Measurements from ENCODE around the gene ATP10B.
"Not testable (repeated sequence)": the region's sequence is repeated elsewhere in the genome, so short reads cannot be mapped to it uniquely, and the experiment has no call there.

The ATP10B gene

DNA sequence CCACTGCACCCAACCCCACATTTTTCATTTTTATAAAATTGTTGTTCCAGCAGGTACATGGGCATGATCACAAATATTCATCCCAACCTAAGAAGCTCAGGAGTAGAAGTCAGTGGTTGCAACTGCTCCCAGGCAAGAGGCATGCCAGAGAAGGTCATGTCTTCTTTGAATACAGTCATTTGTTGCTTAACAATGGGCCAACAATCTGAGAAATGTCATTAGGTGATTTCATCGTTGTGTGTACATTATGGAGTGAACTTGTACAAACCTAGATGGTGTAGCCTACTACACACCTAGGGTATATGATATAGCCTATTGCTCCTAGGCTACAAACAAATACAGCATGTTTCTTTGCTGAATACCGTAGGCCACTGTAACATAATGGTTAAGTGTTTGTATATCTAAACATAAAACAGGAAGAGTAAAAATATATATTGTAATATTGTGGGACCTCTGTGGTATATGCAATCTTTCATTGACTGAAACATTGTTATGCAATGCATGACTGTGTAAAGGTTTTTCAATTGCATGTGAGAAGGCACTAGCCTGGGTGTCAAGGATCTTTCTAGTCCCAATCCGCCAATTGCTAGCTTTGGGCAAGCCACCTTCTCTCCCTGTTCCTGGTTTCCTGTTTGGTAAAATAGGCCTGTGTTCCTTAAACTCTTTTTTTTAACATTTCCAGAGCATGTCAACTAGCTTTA lies 27.6 kb downstream of the ATP10B start:
- no peak for DNase-seq

DNA sequence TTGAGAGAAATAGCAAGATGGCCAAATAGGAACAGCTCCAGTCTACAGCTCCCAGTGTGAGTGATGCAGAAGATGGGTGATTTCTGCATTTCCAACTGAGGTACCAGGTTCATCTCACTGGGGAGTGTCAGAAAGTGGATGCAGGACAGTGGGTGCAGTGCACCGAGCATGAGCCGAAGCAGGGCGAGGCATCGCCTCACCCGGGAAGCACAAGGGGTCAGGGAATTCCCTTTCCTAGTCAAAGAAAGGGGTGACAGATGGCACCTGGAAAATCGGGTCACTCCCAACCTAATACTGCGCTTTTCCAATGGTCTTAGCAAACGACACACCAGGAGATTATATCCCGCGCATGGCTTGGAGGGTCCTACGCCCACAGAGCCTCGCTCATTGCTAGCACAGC lies 39.0 kb downstream of the ATP10B start:
- not testable (repeated sequence) for DNase-seq

DNA sequence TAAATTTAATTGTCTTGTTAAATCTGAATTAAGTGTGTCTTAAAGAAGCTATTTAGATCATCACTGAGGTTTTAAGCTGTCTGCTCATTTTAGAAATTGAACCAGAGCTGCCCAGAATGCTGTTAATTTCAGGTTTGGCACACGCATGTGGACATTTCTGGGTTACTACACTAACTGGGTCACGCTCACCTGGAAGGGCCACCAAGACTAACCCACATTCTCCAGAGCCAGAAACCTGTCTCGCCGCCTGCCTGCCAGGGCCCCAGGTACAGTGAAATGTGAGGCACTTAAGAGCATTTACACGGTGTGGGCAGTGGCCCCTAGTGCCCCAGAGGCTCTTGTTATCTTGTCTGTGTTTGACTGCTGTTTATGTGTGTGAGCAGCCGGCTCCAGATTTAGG lies 46.6 kb downstream of the ATP10B start:
- no peak for DNase-seq

DNA sequence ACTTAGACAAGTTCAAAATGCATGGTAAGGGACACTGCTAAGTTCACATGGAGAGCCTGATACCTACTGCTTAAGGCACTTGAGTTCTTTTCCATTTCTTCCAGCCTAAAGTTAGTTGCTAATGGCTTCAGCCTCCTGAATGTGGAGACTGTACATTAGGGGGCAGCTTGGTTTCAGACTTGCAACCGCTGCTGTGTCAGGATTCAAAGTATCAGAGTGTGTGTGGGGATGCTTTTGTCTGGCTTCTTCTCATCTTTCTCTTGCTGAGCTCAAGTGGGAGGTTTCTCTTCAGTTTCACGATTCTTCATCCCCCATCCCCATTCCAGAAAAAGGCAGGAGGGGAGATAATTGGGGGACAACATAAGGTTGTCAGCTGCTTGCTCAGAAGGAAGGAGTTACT lies 49.4 kb downstream of the ATP10B start:
- DNase-seq: peak; percentile 10

DNA sequence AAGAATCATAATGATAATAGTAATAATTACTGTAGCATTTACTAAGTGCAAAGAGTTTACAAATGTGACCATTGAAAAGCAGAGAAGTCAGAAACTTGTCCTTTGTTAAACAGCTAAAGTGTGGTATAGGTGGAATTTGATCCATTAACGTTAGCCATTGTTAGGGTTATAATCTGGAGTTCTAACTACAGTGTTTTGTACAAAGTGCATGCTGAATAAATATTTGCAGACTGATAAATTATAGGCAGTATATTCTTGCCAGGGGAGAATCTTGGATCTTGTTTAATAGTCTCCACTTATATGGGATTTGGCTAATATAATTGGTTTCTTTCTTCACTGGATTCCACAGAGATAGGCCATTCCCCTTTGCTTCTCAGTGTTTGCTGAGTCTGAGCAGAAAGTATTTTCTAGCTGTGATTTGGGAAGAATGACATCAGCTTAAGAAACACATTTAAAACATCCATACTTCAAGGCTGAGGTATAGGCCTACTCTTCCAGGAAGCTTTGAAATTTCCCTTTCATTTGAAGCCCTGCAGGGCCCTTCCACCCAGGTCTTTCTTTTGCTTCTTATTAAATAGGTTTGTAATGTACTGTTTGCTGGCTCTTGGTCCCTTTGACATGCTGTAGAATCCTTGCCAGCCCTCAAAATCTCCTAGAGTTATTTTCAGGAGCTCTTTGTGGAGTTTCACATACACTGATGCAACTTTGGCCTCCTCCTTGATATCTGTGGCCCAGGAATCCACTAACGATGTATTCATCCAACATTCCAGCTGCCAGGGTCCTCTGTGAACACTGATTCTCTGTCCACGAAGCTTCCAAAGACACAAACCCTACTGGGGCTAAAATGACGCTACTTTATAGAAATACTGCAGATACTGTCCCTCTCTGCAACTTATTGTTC lies 51.4 kb downstream of the ATP10B start:
- DNase-seq: no peak

DNA sequence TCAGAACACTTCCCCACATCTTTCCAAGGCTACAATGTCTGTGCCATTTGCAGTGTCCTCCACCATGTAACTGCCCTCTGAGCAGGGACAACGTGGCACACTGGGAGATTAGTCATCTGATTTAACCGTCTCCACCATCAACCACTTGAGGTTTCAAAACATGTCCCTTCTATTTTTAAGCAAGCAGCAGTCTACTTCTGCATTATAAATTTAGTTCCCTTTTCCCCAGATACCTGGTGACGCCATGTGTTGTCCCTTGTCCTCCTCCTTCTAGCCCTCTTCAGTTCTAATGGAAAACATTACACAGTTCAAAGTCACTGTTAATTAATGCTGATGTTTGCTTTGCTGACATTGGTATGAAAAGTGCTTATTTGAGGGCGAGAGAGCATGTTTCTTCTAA lies 52.8 kb downstream of the ATP10B start:
- DNase-seq: peak; percentile 46

DNA sequence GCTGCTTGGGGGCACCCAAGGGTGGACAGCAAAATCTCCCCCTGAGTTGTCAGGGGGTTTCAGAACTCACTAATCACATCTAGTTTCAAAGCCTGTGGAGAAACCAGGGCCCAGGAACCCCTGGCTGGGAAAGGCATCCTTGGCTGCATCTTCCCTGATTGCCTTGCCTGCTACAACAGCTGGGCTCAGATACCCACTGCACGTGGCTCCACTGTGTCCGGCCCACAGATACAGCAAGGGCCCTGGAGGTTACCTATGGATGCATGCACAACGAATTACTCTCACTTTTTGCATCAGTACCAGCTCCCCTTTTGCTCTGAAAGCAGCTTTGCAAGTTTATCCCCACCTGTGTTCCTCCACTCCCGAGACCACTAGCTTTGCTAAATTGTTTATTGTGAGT lies 55.0 kb downstream of the ATP10B start:
- DNase-seq: no peak

DNA sequence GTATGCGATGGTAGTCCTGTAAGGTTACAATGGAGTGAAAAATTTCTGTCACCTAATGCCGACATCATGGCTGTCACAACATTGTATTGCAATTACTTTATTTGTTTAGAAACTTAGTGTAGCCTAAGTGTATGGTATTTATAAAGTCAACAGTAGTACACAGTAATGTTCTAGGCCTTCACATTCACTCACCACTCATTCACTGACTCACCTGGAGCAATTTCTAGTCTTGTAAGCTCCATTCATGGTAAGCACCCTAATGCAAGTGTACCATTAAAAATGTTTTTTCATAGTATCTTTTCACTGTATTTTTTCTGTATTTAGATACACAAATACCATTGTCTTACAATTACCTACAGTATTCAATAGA lies 58.5 kb downstream of the ATP10B start:
- DNase-seq: no peak

DNA sequence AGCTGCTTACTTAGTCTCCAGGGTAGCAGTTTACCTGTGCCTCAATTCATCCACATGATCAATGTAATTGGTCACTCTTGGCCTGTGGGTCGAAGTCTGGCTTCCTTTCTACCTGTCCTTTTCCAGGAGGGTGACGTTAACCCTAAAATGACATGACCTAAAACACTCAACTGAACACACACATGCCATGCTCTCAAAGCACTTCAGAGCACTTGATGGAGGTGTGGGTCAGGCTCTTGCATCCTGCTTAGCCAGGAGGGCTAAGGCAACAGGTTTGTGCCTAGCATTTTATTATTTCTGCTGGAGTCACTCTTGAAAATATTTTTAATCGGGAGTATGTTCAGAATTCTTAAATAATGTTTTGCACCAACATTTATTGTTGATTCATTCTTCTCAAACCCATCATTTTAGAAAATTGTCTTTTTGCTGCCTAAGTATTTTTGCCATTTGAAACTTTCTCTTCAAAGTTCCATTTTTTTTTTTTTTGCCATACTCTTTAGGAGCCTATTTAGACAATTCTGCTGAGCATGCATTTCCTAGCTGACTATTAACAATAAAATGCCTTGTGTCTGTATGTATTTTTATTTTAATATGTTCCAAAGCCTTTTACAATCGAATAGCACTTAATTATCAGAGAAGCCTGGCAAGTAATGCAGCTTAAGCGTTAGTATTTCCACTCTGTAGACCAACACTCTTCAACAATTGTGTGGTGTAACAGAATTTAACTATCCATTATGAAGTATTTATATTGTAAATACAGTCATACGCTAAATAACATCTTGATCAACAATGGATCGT lies 59.1 kb downstream of the ATP10B start:
- DNase-seq: no peak

DNA sequence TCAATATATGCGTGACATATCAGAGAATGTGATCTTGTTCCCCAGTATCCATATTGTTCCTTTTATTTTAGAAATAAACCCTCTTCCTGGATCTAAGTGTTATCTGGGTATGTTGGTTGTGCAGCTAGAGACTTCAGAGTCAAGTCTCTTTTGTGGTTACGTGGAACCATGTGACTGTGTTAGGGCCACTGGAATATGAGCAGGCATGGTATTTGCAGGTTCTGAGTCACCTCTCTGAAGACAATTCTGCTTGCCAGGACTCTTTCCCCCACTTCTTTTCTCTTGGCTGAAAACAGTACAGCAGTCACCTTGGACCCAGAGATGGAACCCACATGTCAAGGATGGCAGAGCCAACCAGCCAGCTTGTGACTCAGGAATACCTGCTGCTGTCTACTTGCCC lies 59.7 kb downstream of the ATP10B start:
- DNase-seq: no peak

DNA sequence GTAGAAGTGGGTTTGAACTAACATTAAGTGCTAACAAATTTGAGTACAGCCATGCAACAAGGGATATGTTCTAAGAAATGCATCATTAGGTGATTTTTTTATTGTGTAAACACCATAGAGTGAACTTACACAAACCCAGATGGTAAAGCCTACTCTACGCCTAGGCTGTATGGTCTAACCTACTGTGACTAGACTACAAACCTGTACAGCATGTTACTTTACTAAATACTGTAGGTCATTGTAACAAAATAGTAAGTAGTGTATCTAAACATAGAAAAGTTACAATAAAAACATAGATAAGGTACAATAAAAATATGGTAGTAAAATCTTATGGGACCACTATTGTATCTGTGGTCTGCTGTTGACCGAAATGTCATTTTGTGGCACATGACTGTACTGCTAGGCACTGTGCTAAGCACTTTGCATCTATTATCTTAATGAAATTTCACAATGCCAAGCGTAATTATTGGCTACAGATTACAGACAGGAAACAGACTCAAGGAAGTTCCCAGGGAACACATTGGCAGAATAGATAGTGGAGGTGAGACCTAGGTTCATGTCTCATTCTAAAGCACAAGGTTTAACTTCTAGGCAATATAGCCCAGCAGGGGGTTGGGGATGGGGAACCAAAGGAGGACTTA lies 62.7 kb downstream of the ATP10B start:
- DNase-seq: no peak

DNA sequence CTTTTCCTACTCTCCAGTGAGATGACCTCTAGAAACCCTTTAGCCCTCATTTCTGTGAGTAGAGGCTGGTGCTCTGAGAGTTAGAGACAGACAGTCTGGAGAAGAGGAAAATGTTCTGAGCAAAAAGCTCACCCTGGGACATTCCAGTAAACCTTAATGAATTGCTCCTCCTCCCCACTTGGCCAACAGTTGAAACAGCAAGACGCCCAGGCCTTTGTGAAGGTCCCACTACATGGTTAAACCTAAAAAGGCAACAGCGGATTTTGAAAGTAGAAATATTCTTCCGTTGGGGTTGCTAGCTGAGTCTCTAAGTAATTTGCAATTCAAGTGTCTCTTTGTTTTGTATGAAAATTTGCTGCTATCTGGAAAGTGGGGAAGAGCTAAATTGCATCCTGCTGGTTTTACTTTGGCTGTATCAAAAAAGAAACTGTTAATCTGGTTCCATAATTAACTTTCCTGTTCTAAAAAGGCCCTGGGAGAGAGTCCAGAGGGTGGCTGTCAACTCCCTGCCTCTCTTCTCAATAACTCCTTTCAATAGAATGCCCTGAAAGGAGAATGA lies 63.8 kb downstream of the ATP10B start:
- DNase-seq: no peak

DNA sequence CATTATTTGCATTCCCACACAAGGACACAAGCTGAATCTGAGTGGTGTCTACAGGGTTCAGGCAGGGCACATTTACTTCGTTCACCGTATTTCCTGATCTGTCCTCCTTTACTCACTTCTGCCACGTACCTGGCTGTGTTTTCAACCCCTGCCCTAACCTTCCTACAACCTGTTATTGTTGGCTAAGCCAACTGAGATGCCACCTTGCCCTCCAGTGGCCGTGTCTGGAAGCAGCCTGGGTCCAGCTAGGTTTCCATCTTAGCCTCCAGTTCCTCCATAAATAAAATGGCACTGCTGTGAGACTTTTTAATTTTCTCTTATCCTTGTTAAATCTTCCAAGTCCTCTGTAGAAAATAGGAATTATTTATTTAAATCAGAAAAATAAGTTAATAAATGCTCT lies 64.8 kb downstream of the ATP10B start:
- no peak for DNase-seq

DNA sequence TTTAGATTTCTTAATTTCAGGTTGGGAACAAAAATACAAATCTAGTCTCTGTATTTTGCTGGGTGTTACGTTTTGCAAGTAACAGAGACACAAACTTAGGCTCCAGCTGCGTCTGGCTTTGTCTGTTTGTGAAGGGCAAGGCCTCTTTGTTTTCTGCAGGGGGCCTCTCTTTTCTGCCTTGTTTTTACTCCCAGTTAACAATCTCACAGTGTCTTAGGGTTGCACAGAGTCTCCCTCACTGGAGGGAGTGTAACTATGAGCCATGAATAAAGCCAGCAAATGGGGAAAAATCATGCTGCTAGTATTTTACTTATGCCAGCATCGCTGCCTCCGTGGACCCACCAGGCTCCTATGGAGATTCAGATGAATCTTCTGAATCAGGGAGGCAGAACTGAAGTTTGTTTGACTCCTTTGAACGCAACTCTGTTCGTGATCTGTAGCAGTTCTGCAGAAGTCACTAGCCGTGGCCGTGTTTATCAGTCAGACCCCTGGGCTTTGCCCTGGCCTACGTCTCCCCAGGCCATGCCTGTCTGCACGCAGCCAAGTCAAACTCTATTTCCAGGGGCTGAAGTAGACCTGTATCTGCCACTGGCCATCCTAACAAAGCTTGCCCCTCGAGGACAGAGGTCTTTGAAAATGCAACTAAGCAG lies 77.2 kb downstream of the ATP10B start:
- DNase-seq: no peak

DNA sequence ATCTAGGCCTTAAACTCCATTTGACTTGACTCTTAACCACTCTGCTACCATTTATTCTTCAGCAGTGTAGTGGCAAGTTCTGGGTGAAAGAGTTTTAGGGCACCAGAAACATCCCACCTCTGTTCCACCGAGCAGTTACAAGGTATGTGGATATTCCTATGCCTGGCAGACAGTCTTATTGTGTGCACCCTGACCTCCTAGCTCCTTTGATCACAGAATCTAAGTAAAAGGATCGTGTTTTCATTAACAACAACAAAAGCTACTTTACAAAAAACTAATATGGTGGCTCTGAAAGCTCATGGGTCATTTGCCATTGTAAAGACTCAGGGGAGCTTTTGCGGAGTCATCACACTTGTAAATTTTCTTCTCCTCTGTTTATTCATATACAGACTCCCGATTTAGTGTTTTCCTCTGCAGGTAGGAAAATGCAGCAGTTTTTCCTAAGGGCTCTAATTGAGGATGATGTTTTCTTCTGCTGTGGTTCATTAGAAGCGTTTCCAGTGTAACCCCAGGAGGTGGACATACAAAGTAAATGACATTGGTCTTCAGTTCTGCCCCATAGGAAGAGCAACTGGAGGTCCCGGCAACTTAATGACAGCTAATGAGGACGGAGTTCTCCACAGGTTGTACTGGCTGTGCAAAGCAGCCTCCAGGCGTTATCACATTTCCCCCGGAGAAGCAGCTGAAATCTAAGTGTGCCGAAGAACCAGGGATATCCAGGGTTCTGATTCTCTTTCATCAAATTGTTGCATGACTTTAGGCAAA lies 78.2 kb downstream of the ATP10B start:
- DNase-seq: no peak

DNA sequence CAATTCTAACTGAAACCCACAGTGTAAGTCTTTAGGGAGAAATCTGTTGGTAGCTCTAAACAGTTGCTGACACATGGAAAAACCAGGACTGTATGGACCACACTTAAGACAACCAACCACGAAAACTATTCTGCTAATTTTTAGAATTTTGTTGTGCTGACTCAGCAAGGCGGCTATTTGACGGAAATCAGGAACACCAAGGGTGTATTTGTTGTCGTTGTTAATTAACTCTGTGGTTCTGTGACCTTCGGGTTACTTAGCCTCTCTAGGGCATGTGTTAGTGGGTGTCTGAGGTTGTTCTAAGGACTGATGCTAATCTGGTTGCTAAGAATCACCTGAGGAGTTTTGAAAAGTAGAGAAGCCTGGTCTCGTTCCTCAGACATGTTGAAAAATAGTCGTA lies 79.2 kb downstream of the ATP10B start:
- no peak for DNase-seq

DNA sequence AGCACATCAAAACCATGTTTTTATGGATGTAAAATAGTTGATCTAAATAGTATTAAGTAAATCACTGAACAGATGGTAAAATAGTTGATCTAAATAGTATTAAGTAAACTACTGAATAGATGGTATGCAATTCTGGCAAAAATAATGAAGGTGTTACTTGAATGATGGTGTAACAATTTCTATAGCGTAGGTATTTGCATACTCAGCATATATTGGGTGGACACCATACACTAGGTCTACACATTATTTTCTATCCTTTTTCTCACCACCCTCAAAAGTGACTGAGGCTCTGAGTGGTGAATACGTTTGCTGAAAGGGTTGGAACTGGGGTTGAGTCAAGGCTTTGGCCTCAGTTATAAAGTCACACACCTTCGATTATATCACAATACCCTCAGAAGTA lies 81.3 kb downstream of the ATP10B start:
- DNase-seq: no peak

DNA sequence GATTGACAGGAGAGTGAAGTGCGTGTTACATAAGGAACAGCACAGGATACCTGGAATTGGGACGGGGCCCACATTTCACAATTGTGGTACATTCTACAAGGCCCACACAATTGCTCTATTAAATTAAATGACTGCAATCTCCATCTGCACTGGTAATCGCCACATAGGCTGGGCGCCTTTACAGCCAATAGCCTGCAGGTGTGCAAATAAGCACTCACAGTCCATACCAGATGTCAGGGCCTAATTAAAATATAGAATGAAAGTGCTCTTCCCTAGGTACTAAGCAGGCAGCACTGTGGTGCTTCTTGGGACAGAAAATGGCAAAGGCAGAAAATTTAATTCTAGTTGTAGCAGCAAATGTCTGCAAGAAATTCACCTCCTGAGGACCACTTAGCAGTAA lies 82.7 kb downstream of the ATP10B start:
- no peak for DNase-seq

DNA sequence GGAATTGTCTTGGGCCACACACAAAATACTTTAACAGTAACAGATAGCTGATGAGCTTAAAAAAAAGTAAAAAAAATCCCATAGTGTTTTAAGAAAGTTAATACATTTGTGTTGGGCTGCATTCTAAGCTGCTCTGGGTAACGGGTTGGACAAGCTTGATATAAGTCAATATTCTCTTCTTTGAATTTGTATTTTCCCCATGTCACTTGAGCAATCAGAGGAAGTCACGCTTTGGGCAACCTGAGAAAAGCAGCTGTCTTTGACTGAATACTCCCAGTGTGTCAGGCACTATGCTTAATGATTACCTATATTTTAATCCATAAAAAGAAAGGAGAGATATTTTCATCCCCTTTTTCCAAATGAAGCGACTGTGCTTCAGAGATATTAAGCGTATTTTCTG lies 84.9 kb downstream of the ATP10B start:
- no peak for DNase-seq

DNA sequence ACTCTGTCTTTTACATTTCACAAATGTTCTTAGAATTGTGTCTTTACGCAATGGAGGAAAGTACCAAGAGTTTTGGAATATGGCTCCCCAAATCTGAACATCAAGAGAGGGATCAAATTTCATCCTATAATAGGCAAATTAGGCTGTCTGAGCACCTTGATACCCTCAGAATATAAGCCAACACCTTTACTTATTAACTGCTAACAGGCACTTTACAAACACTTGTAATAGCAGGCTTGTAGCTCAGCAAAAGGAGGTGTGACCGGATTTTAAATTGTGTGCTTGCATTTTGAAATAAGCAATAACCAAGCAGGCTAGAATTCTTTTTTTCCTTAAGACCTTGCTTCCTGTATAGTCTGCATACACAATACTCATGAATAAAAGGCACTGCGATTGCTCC lies 92.0 kb downstream of the ATP10B start:
- no peak for DNase-seq

DNA sequence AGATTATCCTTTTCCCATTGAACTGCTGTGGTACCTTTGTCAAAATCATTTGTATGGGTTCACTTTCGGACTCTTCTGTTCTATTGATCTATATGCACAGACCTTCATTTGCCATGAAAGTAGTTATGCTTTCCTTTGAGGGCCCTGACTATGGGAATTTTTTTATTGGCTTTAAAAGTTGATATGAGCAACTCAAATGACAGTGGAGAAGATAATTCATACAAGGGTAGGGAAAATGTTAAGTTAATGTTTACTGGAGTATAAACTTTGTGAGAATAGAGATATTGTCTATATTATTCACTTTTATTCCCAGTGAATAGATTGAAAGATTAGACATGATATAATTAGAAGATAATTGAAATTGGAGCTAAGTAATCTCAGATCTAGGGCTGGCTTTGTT lies 94.8 kb downstream of the ATP10B start:
- no peak for DNase-seq
